IMR-90 (cell line): ENCODE measurements around the gene SARS2. TPM values are rescaled to one million over a fixed set of nuclear protein-coding genes. Genes with fewer than 3 reads are reported as not detected.

Source experiments
- ATAC-seq: fragments of 200-7000 bp; cut with Tn5 transposase; 2 replicates; pipeline ENCODE4 v1.9.1; 2020; ENCODE audit warnings: low read depth, mild to moderate bottlenecking, moderate library complexity
- BruUV-seq: library from RNA; stranded (reverse); fragments of 400-500 nt; replicated peaks from 2 replicates; lab custom pipeline; 2021; lab: Mats Ljungman, UMichigan
- CTCF ChIA-PET: fragments of 300-600 bp; formaldehyde crosslinking; extraction: SDS; loops from one replicate; lab custom pipeline; 2021; ENCODE audit warnings: antibody characterized with exemption; lab: Yijun Ruan, JAX
- POLR2A ChIA-PET: fragments of 300-600 bp; sonication (Branson Sonifier 250); formaldehyde crosslinking; loops from one replicate; lab custom pipeline; 2022; ENCODE audit warnings: antibody characterized with exemption; ENCODE audit not compliant: unreplicated experiment; lab: Charles Lee
- DNase-seq: peaks from one replicate; pipeline ENCODE4 v3.0.0; 2013
- H2AFZ ChIP-seq: replicated peaks from 2 replicates; pipeline ENCODE3; 2013; ENCODE audit warnings: low read length, mild to moderate bottlenecking; ENCODE audit not compliant: poor library complexity
- H2AK5ac ChIP-seq: 2 replicates; pipeline ENCODE4 v1.6.1; 2013; ENCODE audit warnings: low read depth, low read length, inconsistent platforms
- H2AK9ac ChIP-seq: replicated peaks from 2 replicates; pipeline ENCODE3; 2013; ENCODE audit warnings: mild to moderate bottlenecking, low read depth, low read length, moderate library complexity; ENCODE audit not compliant: poor library complexity
- H2BK120ac ChIP-seq: 2 replicates; pipeline ENCODE4 v1.6.1; 2013; ENCODE audit warnings: low read depth, low read length, inconsistent platforms
- H2BK15ac ChIP-seq: 3 replicates; pipeline ENCODE4 v1.6.1; 2013; ENCODE audit warnings: low read depth, low read length, inconsistent platforms
- H2BK20ac ChIP-seq: 2 replicates; pipeline ENCODE4 v1.6.1; 2013; ENCODE audit warnings: low read depth, mild to moderate bottlenecking, inconsistent platforms, low read length, moderate library complexity
- H2BK5ac ChIP-seq: 2 replicates; pipeline ENCODE4 v1.6.1; 2013; ENCODE audit warnings: mild to moderate bottlenecking, low read depth, low read length, inconsistent platforms; ENCODE audit not compliant: poor library complexity, severe bottlenecking
- H3K14ac ChIP-seq: replicated peaks from 2 replicates; pipeline ENCODE4 v1.6.1; 2013; ENCODE audit warnings: low read depth, low read length, inconsistent platforms
- H3K18ac ChIP-seq: 2 replicates; pipeline ENCODE4 v1.6.1; 2013; ENCODE audit warnings: low read depth, low read length, control low read depth
- H3K23ac ChIP-seq: 2 replicates; pipeline ENCODE4 v1.6.1; 2013; ENCODE audit warnings: low read depth, low read length, inconsistent platforms
- H3K27ac ChIP-seq: 2 replicates; pipeline ENCODE4 v1.5.1; 2013; ENCODE audit warnings: mild to moderate bottlenecking, control low read depth, low read length; ENCODE audit not compliant: insufficient read depth
- H3K27me3 ChIP-seq: 2 replicates; pipeline ENCODE4 v1.6.1; 2013; ENCODE audit warnings: low read length; ENCODE audit not compliant: control insufficient read depth, insufficient read depth
- H3K36me3 ChIP-seq: 2 replicates; pipeline ENCODE4 v1.6.1; 2013; ENCODE audit warnings: low read length, mixed read lengths; ENCODE audit not compliant: control insufficient read depth, insufficient read depth
- H3K4ac ChIP-seq: 2 replicates; pipeline ENCODE4 v1.6.1; 2013; ENCODE audit warnings: low read depth, low read length, inconsistent platforms
- H3K4me1 ChIP-seq: 2 replicates; pipeline ENCODE4 v1.6.1; 2013; ENCODE audit warnings: low read length, mixed read lengths; ENCODE audit not compliant: control insufficient read depth, insufficient read depth
- H3K4me2 ChIP-seq: 2 replicates; pipeline ENCODE4 v1.6.1; 2013; ENCODE audit warnings: low read depth, mild to moderate bottlenecking, control low read depth, low read length, moderate library complexity
- H3K4me3 ChIP-seq: 2 replicates; pipeline ENCODE4 v1.5.1; 2013; ENCODE audit warnings: low read depth, mild to moderate bottlenecking, control low read depth, low read length, moderate library complexity; ENCODE audit not compliant: insufficient read depth
- H3K56ac ChIP-seq: 2 replicates; pipeline ENCODE4 v1.6.1; 2013; ENCODE audit warnings: low read length, inconsistent platforms; ENCODE audit not compliant: insufficient read depth; ENCODE audit errors: extremely low read depth
- H3K79me1 ChIP-seq, 2 experiments: 2 replicates each; pipeline ENCODE4 v1.6.1; 2013; ENCODE audit warnings: low read length in 2 of 2, inconsistent platforms in 1 of 2, low read depth in 1 of 2
- H3K9ac ChIP-seq: 2 replicates; pipeline ENCODE4 v1.6.1; 2013; ENCODE audit warnings: low read depth, low read length, control low read depth
- H3K9me1 ChIP-seq: 2 replicates; pipeline ENCODE4 v1.6.1; 2013; ENCODE audit warnings: low read length, inconsistent platforms; ENCODE audit not compliant: insufficient read depth
- H3K9me3 ChIP-seq: 2 replicates; pipeline ENCODE4 v1.6.1; 2013; ENCODE audit warnings: low read length; ENCODE audit not compliant: control insufficient read depth, insufficient read depth
- H4K20me1 ChIP-seq: 2 replicates; pipeline ENCODE4 v1.6.1; 2013; ENCODE audit warnings: low read length, inconsistent platforms; ENCODE audit not compliant: insufficient read depth
- H4K5ac ChIP-seq: 2 replicates; pipeline ENCODE4 v1.6.1; 2013; ENCODE audit warnings: mild to moderate bottlenecking, low read depth, low read length, control low read depth
- H4K8ac ChIP-seq, 2 experiments: 2 replicates each; pipeline ENCODE4 v1.6.1; 2013; ENCODE audit warnings: low read depth in 2 of 2, low read length in 2 of 2, control low read depth in 1 of 2, inconsistent platforms in 1 of 2
- H4K91ac ChIP-seq: 2 replicates; pipeline ENCODE4 v1.6.1; 2013; ENCODE audit warnings: low read depth, low read length, inconsistent platforms; ENCODE audit not compliant: insufficient read depth
- CEBPB ChIP-seq: IDR thresholded peaks from 2 replicates; pipeline ENCODE4 v1.6.1; 2012; ENCODE audit warnings: low read depth, low read length, improper control_type of control experiment
- FOS ChIP-seq: fragments of 150-350 bp; IDR thresholded peaks from 2 replicates; pipeline ENCODE4 v1.6.1; 2016; ENCODE audit warnings: low read depth, low read length
- MAFK ChIP-seq: IDR thresholded peaks from 2 replicates; pipeline ENCODE4 v1.6.1; 2012; ENCODE audit warnings: low read depth, low read length, improper control_type of control experiment
- MXI1 ChIP-seq: IDR thresholded peaks from 2 replicates; pipeline ENCODE4 v1.6.1; 2012; ENCODE audit warnings: low read depth, mild to moderate bottlenecking, low read length, moderate library complexity, borderline replicate concordance
- SMC3 ChIP-seq: fragments of 150-350 bp; IDR thresholded peaks from 2 replicates; pipeline ENCODE4 v1.6.1; 2016; ENCODE audit warnings: low read depth, mild to moderate bottlenecking, antibody characterized with exemption, low read length, moderate library complexity
- WGBS, 2 experiments: methylation state at CpG; one replicate each; pipeline versions ENCODE4 v1.1.5 to v1.1.7; 2013; ENCODE audit warnings: missing lambda C conversion rate in 2 of 2; ENCODE audit not compliant: insufficient read length in 1 of 2; ENCODE audit errors: extremely low coverage in 2 of 2; 5-methylcytosine and 5-hydroxymethylcytosine counted together
- dilution Hi-C: fragments of 300-500 bp; cut with HindIII; formaldehyde crosslinking; loops from one replicate; pipeline ENCODE4 v1.14.3; 2018; ENCODE audit warnings: low sequenced_read_pairs; ENCODE audit not compliant: unreplicated experiment
- in situ Hi-C: fragments of 300-500 bp; cut with MboI; formaldehyde crosslinking; loops from 3 replicates; pipeline ENCODE4 v1.14.3; 2019; ENCODE audit warnings: low sequenced_read_pairs, inconsistent platforms, mixed read lengths
- intact Hi-C: fragments of 100-400 bp; cut with micrococcal nuclease; formaldehyde crosslinking; loops from 2 replicates; pipeline ENCODE4 v1.10.0; 2022
- polyA plus RNA-seq, 3 experiments: library from polyadenylated mRNA; depleted of rRNA; stranded (reverse); fragments of >200 nt; gene quantifications; 2 replicates each; pipeline ENCODE4 v1.2.3, GENCODE V29; 2012; ENCODE audit warnings: low replicate concordance in 1 of 3
- total RNA-seq: library from RNA; depleted of rRNA; stranded (reverse); fragments of >200 nt; gene quantifications from 2 replicates; pipeline ENCODE4 v1.2.3, GENCODE V29; 2012
- TF ChIP-seq, protein P1 (sequence below): conservative IDR thresholded peaks from 2 replicates; pipeline ENCODE4 v1.5.1; 2012; ENCODE audit warnings: mild to moderate bottlenecking, low read depth, low read length, improper control_type of control experiment
- TF ChIP-seq, protein P2 (sequence below): fragments of 150-350 bp; IDR thresholded peaks from 2 replicates; pipeline ENCODE4 v1.6.1; 2016; ENCODE audit warnings: low read depth, mild to moderate bottlenecking, low read length, moderate library complexity, borderline replicate concordance
- TF ChIP-seq, protein P3 (sequence below): fragments of 150-350 bp; IDR thresholded peaks from 2 replicates; pipeline ENCODE4 v1.6.1; 2017; ENCODE audit warnings: mild to moderate bottlenecking, antibody characterized with exemption, low read length, low read depth

The SARS2 gene
- total and polyA plus RNA-seq, 2 of the 4 experiments (the other 2 are of a cell fraction): 10.8 to 33.4 TPM

DNA sequence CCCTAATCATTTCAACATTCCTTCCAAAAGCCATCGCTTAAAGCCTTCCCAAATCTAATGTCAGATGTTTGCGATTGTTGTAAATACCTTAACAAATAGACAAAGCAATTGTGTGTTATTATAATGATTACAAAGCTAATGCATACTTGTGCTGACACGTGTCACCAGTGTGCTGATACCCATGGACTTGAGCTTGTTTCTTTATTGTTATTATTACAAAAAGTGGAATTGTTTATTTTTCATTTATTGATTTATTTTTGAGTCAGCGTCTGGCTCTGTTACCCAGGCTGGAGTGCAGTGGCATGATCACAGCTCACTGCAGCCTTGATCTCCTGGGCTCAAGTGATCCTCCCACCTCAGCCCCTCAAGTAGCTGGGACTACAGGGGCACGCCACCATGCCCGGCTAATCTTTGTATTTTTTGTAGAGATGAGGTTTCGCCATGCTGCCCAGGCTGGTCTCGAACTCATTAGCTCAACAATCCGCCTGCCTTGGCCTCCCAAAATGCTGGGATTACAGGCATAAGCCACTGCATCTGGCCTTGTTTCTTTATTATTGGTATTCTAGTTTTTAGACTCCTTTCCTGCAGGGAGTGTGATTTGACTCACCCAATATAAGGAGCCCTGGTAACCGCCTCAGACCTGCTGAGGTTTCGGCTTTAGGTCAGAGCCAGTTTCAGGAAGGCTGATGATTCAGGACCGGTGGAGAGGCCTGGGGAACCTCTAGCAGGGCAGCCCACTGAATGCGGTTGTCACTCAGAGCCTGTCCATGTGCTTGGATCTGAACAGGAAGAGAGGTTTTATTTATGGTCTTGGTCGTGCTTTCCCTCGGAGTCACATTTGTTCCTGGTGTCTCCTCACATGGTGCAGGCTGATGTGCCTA, 47.1 kb upstream of the SARS2 start:
- peaks cover 0 to 10% of the 10 kb centered on the region in 2 experiments; a peak in 1 of 4 replicates for H3K79me1 ChIP-seq
- no TSS peak for BruUV-seq
- no peak overlapping the region for H2BK15ac ChIP-seq
- intact Hi-C loops (no loop called here), dilution Hi-C loops (no loop called here), in situ Hi-C loops (no loop called here)
- no peak overlapping the region for H3K14ac ChIP-seq
- H3K56ac ChIP-seq: no peak overlapping the region
- H4K8ac ChIP-seq: no peak overlapping the region
- no peak overlapping the region for H3K23ac ChIP-seq
- ATAC-seq (no peak), DNase-seq (peak; percentile 50)
- H3K4ac ChIP-seq: no peak overlapping the region
- no peak overlapping the region for H2AK5ac ChIP-seq
- no peaks in the 10 kb centered on the region; the same call in 1 of the 2 replicates for H3K27me3 ChIP-seq
- no peaks in the 10 kb centered on the region for H4K20me1 ChIP-seq
- H3K9me1 ChIP-seq: no peaks in the 10 kb centered on the region
- peak overlapping the region; percentile 68 for H2AFZ ChIP-seq
- no peak overlapping the region for H3K18ac ChIP-seq
- H2BK5ac ChIP-seq: no peak overlapping the region
- peaks cover 3% of the 10 kb centered on the region; the same call in 1 of the 2 replicates for H3K9me3 ChIP-seq
- no peak overlapping the region for H3K4me2 ChIP-seq
- peaks cover 7% of the 10 kb centered on the region for H3K4me1 ChIP-seq
- WGBS, 2 experiments: 51 to 100% methylated on average over 1 to 4 of the region's 15 CpGs
- no peaks in the 10 kb centered on the region for H3K36me3 ChIP-seq
- no peak overlapping the region for H4K91ac ChIP-seq
- no peak overlapping the region for H2BK20ac ChIP-seq
- ChIA-PET CTCF (no interaction called here), POLR2A (no interaction called here)
- TF ChIP-seq MXI1 (no peak), MAFK (no peak), CEBPB (no peak), SMC3 (no peak), FOS (no peak)
- TF ChIP-seq, protein P1, sequence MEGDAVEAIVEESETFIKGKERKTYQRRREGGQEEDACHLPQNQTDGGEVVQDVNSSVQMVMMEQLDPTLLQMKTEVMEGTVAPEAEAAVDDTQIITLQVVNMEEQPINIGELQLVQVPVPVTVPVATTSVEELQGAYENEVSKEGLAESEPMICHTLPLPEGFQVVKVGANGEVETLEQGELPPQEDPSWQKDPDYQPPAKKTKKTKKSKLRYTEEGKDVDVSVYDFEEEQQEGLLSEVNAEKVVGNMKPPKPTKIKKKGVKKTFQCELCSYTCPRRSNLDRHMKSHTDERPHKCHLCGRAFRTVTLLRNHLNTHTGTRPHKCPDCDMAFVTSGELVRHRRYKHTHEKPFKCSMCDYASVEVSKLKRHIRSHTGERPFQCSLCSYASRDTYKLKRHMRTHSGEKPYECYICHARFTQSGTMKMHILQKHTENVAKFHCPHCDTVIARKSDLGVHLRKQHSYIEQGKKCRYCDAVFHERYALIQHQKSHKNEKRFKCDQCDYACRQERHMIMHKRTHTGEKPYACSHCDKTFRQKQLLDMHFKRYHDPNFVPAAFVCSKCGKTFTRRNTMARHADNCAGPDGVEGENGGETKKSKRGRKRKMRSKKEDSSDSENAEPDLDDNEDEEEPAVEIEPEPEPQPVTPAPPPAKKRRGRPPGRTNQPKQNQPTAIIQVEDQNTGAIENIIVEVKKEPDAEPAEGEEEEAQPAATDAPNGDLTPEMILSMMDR: no peak
- TF ChIP-seq, protein P2, sequence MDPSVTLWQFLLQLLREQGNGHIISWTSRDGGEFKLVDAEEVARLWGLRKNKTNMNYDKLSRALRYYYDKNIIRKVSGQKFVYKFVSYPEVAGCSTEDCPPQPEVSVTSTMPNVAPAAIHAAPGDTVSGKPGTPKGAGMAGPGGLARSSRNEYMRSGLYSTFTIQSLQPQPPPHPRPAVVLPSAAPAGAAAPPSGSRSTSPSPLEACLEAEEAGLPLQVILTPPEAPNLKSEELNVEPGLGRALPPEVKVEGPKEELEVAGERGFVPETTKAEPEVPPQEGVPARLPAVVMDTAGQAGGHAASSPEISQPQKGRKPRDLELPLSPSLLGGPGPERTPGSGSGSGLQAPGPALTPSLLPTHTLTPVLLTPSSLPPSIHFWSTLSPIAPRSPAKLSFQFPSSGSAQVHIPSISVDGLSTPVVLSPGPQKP: no peak
- TF ChIP-seq, protein P3, sequence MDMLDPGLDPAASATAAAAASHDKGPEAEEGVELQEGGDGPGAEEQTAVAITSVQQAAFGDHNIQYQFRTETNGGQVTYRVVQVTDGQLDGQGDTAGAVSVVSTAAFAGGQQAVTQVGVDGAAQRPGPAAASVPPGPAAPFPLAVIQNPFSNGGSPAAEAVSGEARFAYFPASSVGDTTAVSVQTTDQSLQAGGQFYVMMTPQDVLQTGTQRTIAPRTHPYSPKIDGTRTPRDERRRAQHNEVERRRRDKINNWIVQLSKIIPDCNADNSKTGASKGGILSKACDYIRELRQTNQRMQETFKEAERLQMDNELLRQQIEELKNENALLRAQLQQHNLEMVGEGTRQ: no peak
- no peak overlapping the region for H2AK9ac ChIP-seq
- no peak overlapping the region for H4K5ac ChIP-seq
- no peak overlapping the region for H3K9ac ChIP-seq
- no peak overlapping the region for H2BK120ac ChIP-seq
- H3K27ac ChIP-seq: no peak overlapping the region
- no peak overlapping the region for H3K4me3 ChIP-seq
